WTC11 (cell line): Measurements from ENCODE around the gene KCNIP1. TPM values are rescaled to one million over a fixed set of nuclear protein-coding genes. Genes with fewer than 3 reads are reported as not detected.

Source experiments
- ATAC-seq: fragments of 200-7000 bp; cut with Tn5 transposase; 2 replicates; pipeline ENCODE4 v1.10.0; 2021; ENCODE audit warnings: mild to moderate bottlenecking, moderate library complexity
- CTCF ChIA-PET: fragments of 300-600 bp; sonication (Branson Sonifier 250); formaldehyde crosslinking; loops from one replicate; lab custom pipeline; 2021; ENCODE audit warnings: antibody characterized with exemption; lab: Charles Lee
- POLR2A ChIA-PET: fragments of 350-600 bp; sonication (Branson Sonifier 250); formaldehyde crosslinking; loops from one replicate; lab custom pipeline; 2021; ENCODE audit warnings: antibody characterized with exemption; lab: Charles Lee
- DNase-seq: peaks from one replicate; pipeline ENCODE4 v3.0.0; 2021; ENCODE audit warnings: low spot score
- H3K27ac Mint-ChIP-seq: 2 replicates; pipeline ENCODE4 v1.8.0; 2021; ENCODE audit warnings: mixed read lengths
- H3K27me3 Mint-ChIP-seq: 2 replicates; pipeline ENCODE4 v1.8.0; 2021; ENCODE audit warnings: low read depth, mild to moderate bottlenecking, moderate library complexity, mixed read lengths
- H3K36me3 Mint-ChIP-seq: 2 replicates; pipeline ENCODE4 v1.8.0; 2021; ENCODE audit warnings: mixed read lengths
- H3K4me1 Mint-ChIP-seq: 2 replicates; pipeline ENCODE4 v1.8.0; 2022; ENCODE audit warnings: mixed read lengths
- H3K4me3 Mint-ChIP-seq: 2 replicates; pipeline ENCODE4 v1.8.0; 2021; ENCODE audit warnings: mild to moderate bottlenecking, moderate library complexity, mixed read lengths
- H3K9me3 Mint-ChIP-seq: 2 replicates; pipeline ENCODE4 v1.8.0; 2021; ENCODE audit warnings: mixed read lengths
- ELF4 ChIP-seq: sonication (generic); formaldehyde crosslinking; IDR thresholded peaks from 2 replicates; pipeline ENCODE4 v1.8.1; 2022; ENCODE audit warnings: low read depth, mild to moderate bottlenecking, moderate library complexity, missing genetic modification reagents
- KAT7 ChIP-seq: sonication (generic); formaldehyde crosslinking; IDR thresholded peaks from 2 replicates; pipeline ENCODE4 v1.8.1; 2023; ENCODE audit warnings: missing genetic modification reagents, mild to moderate bottlenecking, borderline replicate concordance
- MXD4 ChIP-seq: fragments of 250-450 bp; sonication (Bioruptor Pico); IDR thresholded peaks from 2 replicates; pipeline ENCODE4 v1.8.0; 2021; ENCODE audit warnings: mild to moderate bottlenecking, moderate library complexity, borderline replicate concordance
- NFE2L1 ChIP-seq: sonication (generic); formaldehyde crosslinking; IDR thresholded peaks from 2 replicates; pipeline ENCODE4 v1.8.1; 2023; ENCODE audit warnings: missing genetic modification reagents
- NFYB ChIP-seq: sonication (generic); formaldehyde crosslinking; conservative IDR thresholded peaks from 2 replicates; pipeline ENCODE4 v1.8.0; 2022; ENCODE audit warnings: low read depth, missing genetic modification reagents
- PRRX2 ChIP-seq: fragments of 250-450 bp; sonication (Bioruptor Pico); IDR thresholded peaks from 2 replicates; pipeline ENCODE4 v1.8.0; 2021; ENCODE audit warnings: mild to moderate bottlenecking
- SOX15 ChIP-seq: fragments of 250-450 bp; sonication (Bioruptor Pico); IDR thresholded peaks from 2 replicates; pipeline ENCODE4 v1.9.0; 2021; ENCODE audit warnings: mild to moderate bottlenecking
- ZNF423 ChIP-seq: fragments of 250-450 bp; sonication (Bioruptor Pico); IDR thresholded peaks from 2 replicates; pipeline ENCODE4 v2.1.2; 2022; ENCODE audit warnings: mild to moderate bottlenecking, moderate library complexity
- total RNA-seq: library from RNA; stranded (reverse); gene quantifications from 3 replicates; pipeline ENCODE4 v1.2.3, GENCODE V29; 2021
- TF ChIP-seq, protein P1 (sequence below): sonication (generic); formaldehyde crosslinking; IDR thresholded peaks from 2 replicates; pipeline ENCODE4 v1.8.0; 2022; ENCODE audit warnings: missing genetic modification reagents
- TF ChIP-seq, protein P2 (sequence below): sonication (generic); formaldehyde crosslinking; conservative IDR thresholded peaks from 2 replicates; pipeline ENCODE4 v1.8.1; 2023; ENCODE audit warnings: mild to moderate bottlenecking, low read depth, missing genetic modification reagents, moderate library complexity
- TF ChIP-seq, protein P3 (sequence below): sonication (generic); formaldehyde crosslinking; IDR thresholded peaks from 2 replicates; pipeline ENCODE4 v1.8.0; 2022; ENCODE audit warnings: mild to moderate bottlenecking, missing genetic modification reagents
- TF ChIP-seq, protein P4 (sequence below): sonication (generic); formaldehyde crosslinking; IDR thresholded peaks from 2 replicates; pipeline ENCODE4 v1.8.1; 2023; ENCODE audit warnings: mild to moderate bottlenecking, missing genetic modification reagents
- TF ChIP-seq, protein P5 (sequence below): fragments of 250-450 bp; sonication (Bioruptor Pico); IDR thresholded peaks from 2 replicates; pipeline ENCODE4 v1.8.0; 2021; ENCODE audit warnings: mild to moderate bottlenecking
- TF ChIP-seq, protein P6 (sequence below): fragments of 250-450 bp; sonication (Bioruptor Pico); IDR thresholded peaks from 2 replicates; pipeline ENCODE4 v1.9.0; 2021; ENCODE audit warnings: mild to moderate bottlenecking, borderline replicate concordance

KCNIP1 gene
- total RNA-seq, 1 experiment from 2014 or later, result 0.59 TPM

DNA sequence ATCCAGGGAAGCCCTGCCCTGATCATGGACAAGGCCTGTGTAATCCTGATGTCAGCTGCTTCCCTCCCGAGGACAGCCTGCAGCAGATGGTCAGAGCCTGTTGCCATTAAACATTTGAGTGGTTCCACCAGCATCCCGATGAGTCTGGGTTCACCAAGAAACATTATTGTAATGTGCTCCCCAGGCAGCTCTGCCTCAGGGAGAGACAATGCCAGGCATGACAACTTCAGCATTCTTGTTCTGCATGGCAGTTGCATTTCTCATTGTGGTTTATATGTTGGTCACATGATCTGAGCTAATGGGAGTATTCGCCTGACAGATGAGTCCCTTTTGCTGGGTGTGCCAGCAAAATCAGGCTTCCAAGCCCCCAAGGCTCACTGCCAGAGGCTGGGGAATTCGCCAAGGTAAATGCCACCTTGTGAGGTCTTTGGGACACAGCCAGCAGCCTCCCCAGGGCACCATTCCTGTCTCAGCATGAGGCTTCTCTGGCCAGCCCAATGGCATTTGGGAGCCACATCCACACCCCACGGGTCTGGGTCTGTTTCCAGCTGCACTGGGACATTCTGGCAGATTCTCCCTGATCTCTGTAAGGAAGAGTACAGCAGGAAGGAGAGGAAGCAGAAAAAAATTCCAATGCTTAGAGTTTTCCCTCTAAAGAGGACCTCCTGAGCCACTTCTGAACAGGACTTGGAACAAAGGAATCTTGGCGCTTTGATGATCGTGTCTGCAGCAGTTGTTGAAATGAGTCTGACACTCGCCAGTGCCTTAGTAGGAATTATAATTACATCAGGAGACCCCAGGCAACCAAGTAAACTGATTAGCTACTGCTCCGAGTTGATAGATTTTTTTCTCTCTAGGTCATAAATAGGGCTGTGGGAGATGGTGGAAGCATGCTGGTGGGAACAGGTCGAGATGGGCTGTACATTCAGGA is 18.7 kb downstream of the KCNIP1 start:
- Mint-ChIP-seq H3K27ac (no peak overlapping the region; the same call in 1 of the 2 replicates), H3K9me3 (peaks cover 3% of the 10 kb centered on the region; the same call in 1 of the 2 replicates), H3K36me3 (no peaks in the 10 kb centered on the region; the same call in 1 of the 2 replicates), H3K4me1 (peaks cover 8% of the 10 kb centered on the region), H3K27me3 (no peaks in the 10 kb centered on the region), H3K4me3 (no peak overlapping the region)
- POLR2A ChIA-PET, result no interaction called here
- TF ChIP-seq NFYB, result no peak
- peak; percentile 80 for TF ChIP-seq ZNF423
- peak; percentile 56 for ATAC-seq
- CTCF ChIA-PET, result interaction anchor here (1.3 kb wide), 1 partner anchor 13 kb away, joined by 4 read pairs; no protein-coding TSS in a partner anchor
- no peak for DNase-seq

DNA sequence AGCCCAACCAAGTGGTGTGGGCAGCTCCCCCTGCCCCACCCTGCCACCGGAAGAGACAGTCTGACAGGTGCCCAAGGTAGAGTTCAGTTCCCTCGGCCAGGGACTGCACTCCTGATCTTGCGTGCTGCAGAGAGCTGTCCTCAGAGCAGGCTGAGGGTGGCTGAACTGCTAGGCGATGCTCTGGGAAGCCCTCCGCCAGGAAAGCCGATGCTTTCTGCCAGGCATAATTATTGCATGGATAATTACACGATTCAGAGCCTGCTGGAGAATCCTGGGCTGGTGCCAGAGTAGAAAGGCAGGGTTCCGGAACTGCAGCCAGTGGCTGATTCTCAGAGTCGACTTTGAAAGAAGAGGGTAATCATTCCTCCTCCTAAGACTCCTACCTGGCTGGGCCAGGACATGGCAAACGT is 19.3 kb downstream of the KCNIP1 start:
- no peak for DNase-seq
- TF ChIP-seq, protein P1, sequence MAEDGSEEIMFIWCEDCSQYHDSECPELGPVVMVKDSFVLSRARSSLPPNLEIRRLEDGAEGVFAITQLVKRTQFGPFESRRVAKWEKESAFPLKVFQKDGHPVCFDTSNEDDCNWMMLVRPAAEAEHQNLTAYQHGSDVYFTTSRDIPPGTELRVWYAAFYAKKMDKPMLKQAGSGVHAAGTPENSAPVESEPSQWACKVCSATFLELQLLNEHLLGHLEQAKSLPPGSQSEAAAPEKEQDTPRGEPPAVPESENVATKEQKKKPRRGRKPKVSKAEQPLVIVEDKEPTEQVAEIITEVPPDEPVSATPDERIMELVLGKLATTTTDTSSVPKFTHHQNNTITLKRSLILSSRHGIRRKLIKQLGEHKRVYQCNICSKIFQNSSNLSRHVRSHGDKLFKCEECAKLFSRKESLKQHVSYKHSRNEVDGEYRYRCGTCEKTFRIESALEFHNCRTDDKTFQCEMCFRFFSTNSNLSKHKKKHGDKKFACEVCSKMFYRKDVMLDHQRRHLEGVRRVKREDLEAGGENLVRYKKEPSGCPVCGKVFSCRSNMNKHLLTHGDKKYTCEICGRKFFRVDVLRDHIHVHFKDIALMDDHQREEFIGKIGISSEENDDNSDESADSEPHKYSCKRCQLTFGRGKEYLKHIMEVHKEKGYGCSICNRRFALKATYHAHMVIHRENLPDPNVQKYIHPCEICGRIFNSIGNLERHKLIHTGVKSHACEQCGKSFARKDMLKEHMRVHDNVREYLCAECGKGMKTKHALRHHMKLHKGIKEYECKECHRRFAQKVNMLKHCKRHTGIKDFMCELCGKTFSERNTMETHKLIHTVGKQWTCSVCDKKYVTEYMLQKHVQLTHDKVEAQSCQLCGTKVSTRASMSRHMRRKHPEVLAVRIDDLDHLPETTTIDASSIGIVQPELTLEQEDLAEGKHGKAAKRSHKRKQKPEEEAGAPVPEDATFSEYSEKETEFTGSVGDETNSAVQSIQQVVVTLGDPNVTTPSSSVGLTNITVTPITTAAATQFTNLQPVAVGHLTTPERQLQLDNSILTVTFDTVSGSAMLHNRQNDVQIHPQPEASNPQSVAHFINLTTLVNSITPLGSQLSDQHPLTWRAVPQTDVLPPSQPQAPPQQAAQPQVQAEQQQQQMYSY (CRISPR knock-in tag), result peak; percentile 51; the same call in 1 of the 2 replicates
- TF ChIP-seq ELF4, result no peak
- TF ChIP-seq, all 79 proteins: peak for 1
- Mint-ChIP-seq H3K27me3 (no peaks in the 10 kb centered on the region), H3K4me1 (peaks cover 8% of the 10 kb centered on the region), H3K9me3 (peaks cover 3% of the 10 kb centered on the region; the same call in 1 of the 2 replicates), H3K27ac (no peak overlapping the region; the same call in 1 of the 2 replicates), H3K4me3 (no peak overlapping the region), H3K36me3 (no peaks in the 10 kb centered on the region; the same call in 1 of the 2 replicates)
- no peak for ATAC-seq
- ChIA-PET CTCF (interaction anchor here (0.6 kb wide), 1 partner anchor 14 kb away, joined by 4 read pairs; no protein-coding TSS in a partner anchor), POLR2A (no interaction called here)

DNA sequence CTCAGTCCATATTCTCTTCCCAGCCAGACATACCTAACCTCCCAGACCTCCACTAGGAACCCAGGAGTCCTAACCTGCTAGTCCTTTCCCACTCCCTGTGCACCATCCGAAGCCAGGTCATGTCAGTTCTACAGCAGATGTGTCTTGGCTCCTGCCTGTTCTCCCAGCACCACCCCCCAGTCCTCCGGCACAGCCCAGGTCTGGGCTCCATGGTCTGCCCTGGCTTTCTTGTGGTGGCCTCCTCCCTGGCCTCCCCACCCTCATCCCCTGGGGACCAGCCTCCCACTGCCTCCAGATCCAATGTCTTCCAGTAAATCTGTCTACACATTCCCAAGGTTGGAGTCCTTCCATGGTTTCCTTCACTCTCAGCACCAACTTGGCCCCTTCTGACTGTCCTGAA is 20.0 kb downstream of the KCNIP1 start:
- POLR2A ChIA-PET, result no interaction called here
- no peak overlapping the region for H3K4me3 Mint-ChIP-seq
- CTCF ChIA-PET, result interaction anchor here (0.6 kb wide), 1 partner anchor 15 kb away, joined by 4 read pairs; no protein-coding TSS in a partner anchor
- no peak for DNase-seq
- H3K27me3 Mint-ChIP-seq, result no peaks in the 10 kb centered on the region
- ATAC-seq, result no peak
- no peak overlapping the region for H3K27ac Mint-ChIP-seq
- H3K4me1 Mint-ChIP-seq, result peaks cover 8% of the 10 kb centered on the region
- peaks cover 3% of the 10 kb centered on the region; the same call in 1 of the 2 replicates for H3K9me3 Mint-ChIP-seq
- H3K36me3 Mint-ChIP-seq, result no peaks in the 10 kb centered on the region; the same call in 1 of the 2 replicates
- TF ChIP-seq, protein P2, sequence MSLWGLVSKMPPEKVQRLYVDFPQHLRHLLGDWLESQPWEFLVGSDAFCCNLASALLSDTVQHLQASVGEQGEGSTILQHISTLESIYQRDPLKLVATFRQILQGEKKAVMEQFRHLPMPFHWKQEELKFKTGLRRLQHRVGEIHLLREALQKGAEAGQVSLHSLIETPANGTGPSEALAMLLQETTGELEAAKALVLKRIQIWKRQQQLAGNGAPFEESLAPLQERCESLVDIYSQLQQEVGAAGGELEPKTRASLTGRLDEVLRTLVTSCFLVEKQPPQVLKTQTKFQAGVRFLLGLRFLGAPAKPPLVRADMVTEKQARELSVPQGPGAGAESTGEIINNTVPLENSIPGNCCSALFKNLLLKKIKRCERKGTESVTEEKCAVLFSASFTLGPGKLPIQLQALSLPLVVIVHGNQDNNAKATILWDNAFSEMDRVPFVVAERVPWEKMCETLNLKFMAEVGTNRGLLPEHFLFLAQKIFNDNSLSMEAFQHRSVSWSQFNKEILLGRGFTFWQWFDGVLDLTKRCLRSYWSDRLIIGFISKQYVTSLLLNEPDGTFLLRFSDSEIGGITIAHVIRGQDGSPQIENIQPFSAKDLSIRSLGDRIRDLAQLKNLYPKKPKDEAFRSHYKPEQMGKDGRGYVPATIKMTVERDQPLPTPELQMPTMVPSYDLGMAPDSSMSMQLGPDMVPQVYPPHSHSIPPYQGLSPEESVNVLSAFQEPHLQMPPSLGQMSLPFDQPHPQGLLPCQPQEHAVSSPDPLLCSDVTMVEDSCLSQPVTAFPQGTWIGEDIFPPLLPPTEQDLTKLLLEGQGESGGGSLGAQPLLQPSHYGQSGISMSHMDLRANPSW (CRISPR knock-in tag), result no peak
- TF ChIP-seq PRRX2 (no peak), MXD4 (CRISPR knock-in tag) (no peak), KAT7 (CRISPR knock-in tag) (no peak), SOX15 (CRISPR knock-in tag) (no peak), NFE2L1 (CRISPR knock-in tag) (no peak)
- TF ChIP-seq, protein P3, sequence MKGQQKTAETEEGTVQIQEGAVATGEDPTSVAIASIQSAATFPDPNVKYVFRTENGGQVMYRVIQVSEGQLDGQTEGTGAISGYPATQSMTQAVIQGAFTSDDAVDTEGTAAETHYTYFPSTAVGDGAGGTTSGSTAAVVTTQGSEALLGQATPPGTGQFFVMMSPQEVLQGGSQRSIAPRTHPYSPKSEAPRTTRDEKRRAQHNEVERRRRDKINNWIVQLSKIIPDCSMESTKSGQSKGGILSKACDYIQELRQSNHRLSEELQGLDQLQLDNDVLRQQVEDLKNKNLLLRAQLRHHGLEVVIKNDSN (CRISPR knock-in tag), result no peak
- TF ChIP-seq, protein P4, sequence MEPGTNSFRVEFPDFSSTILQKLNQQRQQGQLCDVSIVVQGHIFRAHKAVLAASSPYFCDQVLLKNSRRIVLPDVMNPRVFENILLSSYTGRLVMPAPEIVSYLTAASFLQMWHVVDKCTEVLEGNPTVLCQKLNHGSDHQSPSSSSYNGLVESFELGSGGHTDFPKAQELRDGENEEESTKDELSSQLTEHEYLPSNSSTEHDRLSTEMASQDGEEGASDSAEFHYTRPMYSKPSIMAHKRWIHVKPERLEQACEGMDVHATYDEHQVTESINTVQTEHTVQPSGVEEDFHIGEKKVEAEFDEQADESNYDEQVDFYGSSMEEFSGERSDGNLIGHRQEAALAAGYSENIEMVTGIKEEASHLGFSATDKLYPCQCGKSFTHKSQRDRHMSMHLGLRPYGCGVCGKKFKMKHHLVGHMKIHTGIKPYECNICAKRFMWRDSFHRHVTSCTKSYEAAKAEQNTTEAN, result no peak
- TF ChIP-seq, protein P5, sequence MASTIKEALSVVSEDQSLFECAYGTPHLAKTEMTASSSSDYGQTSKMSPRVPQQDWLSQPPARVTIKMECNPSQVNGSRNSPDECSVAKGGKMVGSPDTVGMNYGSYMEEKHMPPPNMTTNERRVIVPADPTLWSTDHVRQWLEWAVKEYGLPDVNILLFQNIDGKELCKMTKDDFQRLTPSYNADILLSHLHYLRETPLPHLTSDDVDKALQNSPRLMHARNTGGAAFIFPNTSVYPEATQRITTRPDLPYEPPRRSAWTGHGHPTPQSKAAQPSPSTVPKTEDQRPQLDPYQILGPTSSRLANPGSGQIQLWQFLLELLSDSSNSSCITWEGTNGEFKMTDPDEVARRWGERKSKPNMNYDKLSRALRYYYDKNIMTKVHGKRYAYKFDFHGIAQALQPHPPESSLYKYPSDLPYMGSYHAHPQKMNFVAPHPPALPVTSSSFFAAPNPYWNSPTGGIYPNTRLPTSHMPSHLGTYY, result no peak
- TF ChIP-seq, protein P6, sequence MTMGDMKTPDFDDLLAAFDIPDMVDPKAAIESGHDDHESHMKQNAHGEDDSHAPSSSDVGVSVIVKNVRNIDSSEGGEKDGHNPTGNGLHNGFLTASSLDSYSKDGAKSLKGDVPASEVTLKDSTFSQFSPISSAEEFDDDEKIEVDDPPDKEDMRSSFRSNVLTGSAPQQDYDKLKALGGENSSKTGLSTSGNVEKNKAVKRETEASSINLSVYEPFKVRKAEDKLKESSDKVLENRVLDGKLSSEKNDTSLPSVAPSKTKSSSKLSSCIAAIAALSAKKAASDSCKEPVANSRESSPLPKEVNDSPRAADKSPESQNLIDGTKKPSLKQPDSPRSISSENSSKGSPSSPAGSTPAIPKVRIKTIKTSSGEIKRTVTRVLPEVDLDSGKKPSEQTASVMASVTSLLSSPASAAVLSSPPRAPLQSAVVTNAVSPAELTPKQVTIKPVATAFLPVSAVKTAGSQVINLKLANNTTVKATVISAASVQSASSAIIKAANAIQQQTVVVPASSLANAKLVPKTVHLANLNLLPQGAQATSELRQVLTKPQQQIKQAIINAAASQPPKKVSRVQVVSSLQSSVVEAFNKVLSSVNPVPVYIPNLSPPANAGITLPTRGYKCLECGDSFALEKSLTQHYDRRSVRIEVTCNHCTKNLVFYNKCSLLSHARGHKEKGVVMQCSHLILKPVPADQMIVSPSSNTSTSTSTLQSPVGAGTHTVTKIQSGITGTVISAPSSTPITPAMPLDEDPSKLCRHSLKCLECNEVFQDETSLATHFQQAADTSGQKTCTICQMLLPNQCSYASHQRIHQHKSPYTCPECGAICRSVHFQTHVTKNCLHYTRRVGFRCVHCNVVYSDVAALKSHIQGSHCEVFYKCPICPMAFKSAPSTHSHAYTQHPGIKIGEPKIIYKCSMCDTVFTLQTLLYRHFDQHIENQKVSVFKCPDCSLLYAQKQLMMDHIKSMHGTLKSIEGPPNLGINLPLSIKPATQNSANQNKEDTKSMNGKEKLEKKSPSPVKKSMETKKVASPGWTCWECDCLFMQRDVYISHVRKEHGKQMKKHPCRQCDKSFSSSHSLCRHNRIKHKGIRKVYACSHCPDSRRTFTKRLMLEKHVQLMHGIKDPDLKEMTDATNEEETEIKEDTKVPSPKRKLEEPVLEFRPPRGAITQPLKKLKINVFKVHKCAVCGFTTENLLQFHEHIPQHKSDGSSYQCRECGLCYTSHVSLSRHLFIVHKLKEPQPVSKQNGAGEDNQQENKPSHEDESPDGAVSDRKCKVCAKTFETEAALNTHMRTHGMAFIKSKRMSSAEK, result no peak
